Measurements from ENCODE around the gene CFAP74. TPM values are rescaled to one million over a fixed set of nuclear protein-coding genes. Genes with fewer than 3 reads are reported as not detected.

The CFAP74 gene
- total and polyA plus RNA-seq, 2 of the 4 experiments (the other 2 are of a cell fraction), result not detected

DNA sequence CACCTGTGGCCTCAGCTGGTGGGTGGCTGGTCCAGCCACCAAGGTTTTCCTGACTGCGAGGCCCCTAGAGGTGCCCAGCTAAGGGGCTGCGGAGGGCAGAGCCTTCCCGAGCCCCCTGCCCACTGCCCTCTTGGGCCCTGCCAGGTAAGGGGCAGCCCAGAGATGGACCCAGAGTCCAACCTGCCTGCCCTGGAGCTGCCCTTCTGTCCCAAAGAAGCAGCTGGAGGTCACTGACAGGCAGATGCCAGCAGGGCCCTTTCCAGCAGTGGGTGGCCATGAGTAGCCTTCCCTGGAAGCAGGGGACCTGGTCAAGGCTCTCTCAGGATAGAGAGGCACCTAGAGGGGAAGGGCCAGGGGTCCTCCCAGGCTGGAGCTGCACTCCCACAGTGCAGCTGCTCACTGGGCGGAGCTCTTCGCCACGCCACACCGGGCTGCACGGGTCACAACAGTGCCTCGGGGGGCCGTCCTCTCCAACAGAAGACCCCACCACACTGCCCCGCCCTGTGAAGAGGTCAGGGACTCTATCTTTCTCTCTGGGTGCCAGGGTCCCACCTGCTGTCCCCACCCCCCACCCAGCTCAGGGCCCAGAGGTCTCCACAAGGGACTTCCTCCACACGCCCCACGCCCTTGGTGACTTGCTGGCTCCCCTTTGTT lies 101.8 kb downstream of the CFAP74 start:
- peaks cover 3% of the 10 kb centered on the region; the same call in 1 of the 2 replicates for H3K9me3 ChIP-seq (ENCODE audit: control insufficient read depth, insufficient read depth, low read length)
- ChIA-PET POLR2A (ENCODE audit: unreplicated experiment) (no interaction called here), CTCF (no interaction called here)
- no peak overlapping the region for H3K4me3 ChIP-seq (ENCODE audit: insufficient read depth, low read depth, low read length)
- no peak for DNase-seq
- no peaks in the 10 kb centered on the region for H3K4me1 ChIP-seq (ENCODE audit: control insufficient read depth, insufficient read depth, low read length)
- peaks cover 0 to 8% of the 10 kb centered on the region in 2 experiments; a peak in 2 of 4 replicates for H3K79me1 ChIP-seq (ENCODE audit: low read depth in 1 of 2, low read length in 2 of 2)
- no peak overlapping the region for H2BK120ac ChIP-seq (ENCODE audit: low read depth, low read length)
- 0 out of 2 replicates have a peak, but pooled peaks cover 6% of the 10 kb centered on the region for H4K20me1 ChIP-seq (ENCODE audit: insufficient read depth, low read length)
- H3K14ac ChIP-seq (replicated peaks; ENCODE audit: low read depth, low read length), result no peak overlapping the region
- WGBS, 2 experiments (ENCODE audit: extremely low coverage in 2 of 2, insufficient read length in 1 of 2), result 72% methylated on average over 10 of the region's 13 CpGs; no CpG with 5 or more reads in 1 of the 2 experiments
- no peak overlapping the region for H2BK5ac ChIP-seq (ENCODE audit: low read depth, low read length, poor library complexity, severe bottlenecking)
- H3K18ac ChIP-seq (ENCODE audit: low read depth, low read length), result no peak overlapping the region
- no peak overlapping the region for H3K23ac ChIP-seq (ENCODE audit: low read depth, low read length)
- in situ Hi-C loops (cut with MboI; ENCODE audit: low sequenced_read_pairs), result loop anchor here (10.0 kb wide), 1 partner anchor 117 kb away; no protein-coding TSS in a partner anchor
- no peak overlapping the region for H2BK15ac ChIP-seq (ENCODE audit: low read depth, low read length)
- H4K91ac ChIP-seq (ENCODE audit: insufficient read depth, low read depth, low read length), result no peak overlapping the region
- dilution Hi-C loops (cut with HindIII; ENCODE audit: low sequenced_read_pairs, unreplicated experiment), result no loop called here
- no peak for ATAC-seq (ENCODE audit: low read depth)
- no peak overlapping the region for H2BK20ac ChIP-seq (ENCODE audit: low read depth, low read length)
- H2AK9ac ChIP-seq (replicated peaks; ENCODE audit: low read depth, low read length, poor library complexity), result no peak overlapping the region
- H3K9me1 ChIP-seq (ENCODE audit: insufficient read depth, low read length), result no peaks in the 10 kb centered on the region; the same call in 1 of the 2 replicates
- H3K36me3 ChIP-seq (ENCODE audit: control insufficient read depth, insufficient read depth, low read length), result no peaks in the 10 kb centered on the region
- no peak overlapping the region for H2AK5ac ChIP-seq (ENCODE audit: low read depth, low read length)
- H3K9ac ChIP-seq (ENCODE audit: low read depth, low read length), result no peak overlapping the region
- TF ChIP-seq CEBPB (IDR thresholded peaks at IDR 0.05; ENCODE audit: low read depth, low read length) (no peak), FOS (IDR thresholded peaks at IDR 0.05; ENCODE audit: low read depth, low read length) (no peak), MAZ (IDR thresholded peaks at IDR 0.05; ENCODE audit: borderline replicate concordance, low read depth, low read length) (no peak), MAFK (IDR thresholded peaks at IDR 0.05; ENCODE audit: low read depth, low read length) (no peak), RAD21 (IDR thresholded peaks at IDR 0.05; ENCODE audit: low read length) (no peak), CHD1 (IDR thresholded peaks at IDR 0.05; ENCODE audit: low read depth, low read length) (no peak), BHLHE40 (IDR thresholded peaks at IDR 0.05; ENCODE audit: low read depth, low read length) (no peak), NFE2L2 (IDR thresholded peaks at IDR 0.05; ENCODE audit: low read depth, low read length) (no peak)
- TF ChIP-seq, protein P1, sequence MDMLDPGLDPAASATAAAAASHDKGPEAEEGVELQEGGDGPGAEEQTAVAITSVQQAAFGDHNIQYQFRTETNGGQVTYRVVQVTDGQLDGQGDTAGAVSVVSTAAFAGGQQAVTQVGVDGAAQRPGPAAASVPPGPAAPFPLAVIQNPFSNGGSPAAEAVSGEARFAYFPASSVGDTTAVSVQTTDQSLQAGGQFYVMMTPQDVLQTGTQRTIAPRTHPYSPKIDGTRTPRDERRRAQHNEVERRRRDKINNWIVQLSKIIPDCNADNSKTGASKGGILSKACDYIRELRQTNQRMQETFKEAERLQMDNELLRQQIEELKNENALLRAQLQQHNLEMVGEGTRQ (IDR thresholded peaks at IDR 0.05; ENCODE audit: low read depth, low read length), result no peak
- TF ChIP-seq, protein P2, sequence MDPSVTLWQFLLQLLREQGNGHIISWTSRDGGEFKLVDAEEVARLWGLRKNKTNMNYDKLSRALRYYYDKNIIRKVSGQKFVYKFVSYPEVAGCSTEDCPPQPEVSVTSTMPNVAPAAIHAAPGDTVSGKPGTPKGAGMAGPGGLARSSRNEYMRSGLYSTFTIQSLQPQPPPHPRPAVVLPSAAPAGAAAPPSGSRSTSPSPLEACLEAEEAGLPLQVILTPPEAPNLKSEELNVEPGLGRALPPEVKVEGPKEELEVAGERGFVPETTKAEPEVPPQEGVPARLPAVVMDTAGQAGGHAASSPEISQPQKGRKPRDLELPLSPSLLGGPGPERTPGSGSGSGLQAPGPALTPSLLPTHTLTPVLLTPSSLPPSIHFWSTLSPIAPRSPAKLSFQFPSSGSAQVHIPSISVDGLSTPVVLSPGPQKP (IDR thresholded peaks at IDR 0.05; ENCODE audit: borderline replicate concordance, low read depth, low read length), result no peak
- no peak overlapping the region for H3K4me2 ChIP-seq (ENCODE audit: low read depth, low read length)
- no TSS peak for BruUV-seq (replicated peaks)
- no peak overlapping the region for H3K27ac ChIP-seq (ENCODE audit: insufficient read depth, low read length)
- no peak overlapping the region for H4K5ac ChIP-seq (ENCODE audit: low read depth, low read length)
- peaks cover 2% of the 10 kb centered on the region; the same call in 1 of the 2 replicates for H3K27me3 ChIP-seq (ENCODE audit: control insufficient read depth, insufficient read depth, low read length)
- no peak overlapping the region for H3K4ac ChIP-seq (ENCODE audit: low read depth, low read length)
- no peak overlapping the region for H3K56ac ChIP-seq (ENCODE audit: extremely low read depth, insufficient read depth, low read length)
- intact Hi-C loops (cut with micrococcal nuclease), result loop anchor here (10.0 kb wide), 1 partner anchor 327 kb away; the partner anchor contains the start of gene SSU72
- H2AFZ ChIP-seq (replicated peaks; ENCODE audit: low read length, poor library complexity), result no peak overlapping the region
- H4K8ac ChIP-seq (ENCODE audit: low read depth in 2 of 2, low read length in 2 of 2), result no peak overlapping the region
